Endothelial cell of umbilical vein (primary cell): ENCODE data around the gene MYO1C.

Experiments
- CTCF ChIP-seq, 2 donors: IDR thresholded peaks; 1 replicate in 1 of 2; 2 replicates in 1 of 2; pipeline ENCODE4 v1.5.1; 2011; ENCODE audit warnings: low read length in 2 of 2, mild to moderate bottlenecking in 2 of 2, moderate library complexity in 2 of 2, control low read depth in 1 of 2, inconsistent platforms in 1 of 2, low read depth in 1 of 2; ENCODE audit not compliant: insufficient read depth in 1 of 2; ENCODE audit errors: extremely low read depth in 1 of 2
- EZH2 ChIP-seq: IDR thresholded peaks from 2 replicates; pipeline ENCODE4 v1.6.1; 2012; ENCODE audit warnings: borderline replicate concordance, low read depth, mild to moderate bottlenecking, moderate library complexity, low read length, inconsistent platforms; ENCODE audit not compliant: severe bottlenecking
- FOS ChIP-seq: IDR thresholded peaks from 2 replicates; pipeline ENCODE4 v1.6.1; 2011; ENCODE audit warnings: mild to moderate bottlenecking, low read length, moderate library complexity, borderline replicate concordance; ENCODE audit not compliant: insufficient read depth
- GATA2 ChIP-seq: IDR thresholded peaks from 2 replicates; pipeline ENCODE4 v1.7.0; 2011; ENCODE audit warnings: low read depth, mild to moderate bottlenecking, moderate library complexity, mixed read lengths, low read length; ENCODE audit not compliant: insufficient read length, insufficient read depth
- JUN ChIP-seq: IDR thresholded peaks from 2 replicates; pipeline ENCODE4 v1.6.1; 2011; ENCODE audit warnings: borderline replicate concordance, low read depth; ENCODE audit not compliant: insufficient read length, insufficient read depth
- MAX ChIP-seq: IDR thresholded peaks from 2 replicates; pipeline ENCODE4 v1.6.1; 2011; ENCODE audit not compliant: insufficient read depth, insufficient read length
- MYC ChIP-seq: IDR thresholded peaks from one replicate; pipeline ENCODE4 v1.6.1; 2011; ENCODE audit warnings: mild to moderate bottlenecking, low read depth, low read length
- POLR2A ChIP-seq: IDR thresholded peaks from 2 replicates; pipeline ENCODE4 v1.6.1; 2012; ENCODE audit warnings: low read depth, mild to moderate bottlenecking, control low read depth, low read length
- POLR2AphosphoS5 ChIP-seq: IDR thresholded peaks from 2 replicates; pipeline ENCODE4 v1.6.1; 2012; ENCODE audit warnings: low read depth, mild to moderate bottlenecking, control low read depth, low read length, moderate library complexity; ENCODE audit not compliant: insufficient read depth

GRCh38 chr17:1512351-1512750 is 19.9 kb upstream of the MYO1C start:
- no peak for TF ChIP-seq CTCF (IDR thresholded peaks at IDR 0.05; ENCODE audit: extremely low read depth in 1 of 2, insufficient read depth in 1 of 2, low read depth in 1 of 2, low read length in 2 of 2)
- TF ChIP-seq POLR2A = no peak
- TF ChIP-seq POLR2AphosphoS5 = no peak
- no peak for TF ChIP-seq JUN
- TF ChIP-seq EZH2 = no peak
- no peak for TF ChIP-seq MAX
- TF ChIP-seq MYC = no peak
- no peak for TF ChIP-seq FOS
- no peak for TF ChIP-seq GATA2
